H7 (cell line): ENCODE data around the gene BLOC1S3. TPM values are rescaled to one million over a fixed set of nuclear protein-coding genes. Genes with fewer than 3 reads are reported as not detected.

ENCODE experiments used
- DNase-seq: peaks from one replicate; pipeline ENCODE4 v3.0.0; 2012
- H3K27me3 ChIP-seq: 2 replicates; pipeline ENCODE4 v1.6.0; 2011; ENCODE audit warnings: mild to moderate bottlenecking, low read length; ENCODE audit not compliant: control insufficient read depth, insufficient read depth
- H3K36me3 ChIP-seq: replicated peaks from 2 replicates; pipeline ENCODE4 v1.5.1; 2011; ENCODE audit warnings: low read length; ENCODE audit not compliant: control insufficient read depth, insufficient read depth
- H3K4me3 ChIP-seq: 2 replicates; pipeline ENCODE4 v1.5.1; 2011; ENCODE audit warnings: low read depth, mild to moderate bottlenecking, control low read depth, low read length, moderate library complexity; ENCODE audit not compliant: insufficient read depth
- total RNA-seq: library from RNA; depleted of rRNA; stranded (reverse); fragments of >200 nt; shearing (Covaris generic); gene quantifications from 2 replicates; pipeline ENCODE4 v1.2.3, GENCODE V29; 2014; rRNA removed

BLOC1S3 gene, protein sequence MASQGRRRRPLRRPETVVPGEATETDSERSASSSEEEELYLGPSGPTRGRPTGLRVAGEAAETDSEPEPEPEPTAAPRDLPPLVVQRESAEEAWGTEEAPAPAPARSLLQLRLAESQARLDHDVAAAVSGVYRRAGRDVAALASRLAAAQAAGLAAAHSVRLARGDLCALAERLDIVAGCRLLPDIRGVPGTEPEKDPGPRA
- total RNA-seq = 3.4 and 4.3 TPM in 2 replicates

DNA sequence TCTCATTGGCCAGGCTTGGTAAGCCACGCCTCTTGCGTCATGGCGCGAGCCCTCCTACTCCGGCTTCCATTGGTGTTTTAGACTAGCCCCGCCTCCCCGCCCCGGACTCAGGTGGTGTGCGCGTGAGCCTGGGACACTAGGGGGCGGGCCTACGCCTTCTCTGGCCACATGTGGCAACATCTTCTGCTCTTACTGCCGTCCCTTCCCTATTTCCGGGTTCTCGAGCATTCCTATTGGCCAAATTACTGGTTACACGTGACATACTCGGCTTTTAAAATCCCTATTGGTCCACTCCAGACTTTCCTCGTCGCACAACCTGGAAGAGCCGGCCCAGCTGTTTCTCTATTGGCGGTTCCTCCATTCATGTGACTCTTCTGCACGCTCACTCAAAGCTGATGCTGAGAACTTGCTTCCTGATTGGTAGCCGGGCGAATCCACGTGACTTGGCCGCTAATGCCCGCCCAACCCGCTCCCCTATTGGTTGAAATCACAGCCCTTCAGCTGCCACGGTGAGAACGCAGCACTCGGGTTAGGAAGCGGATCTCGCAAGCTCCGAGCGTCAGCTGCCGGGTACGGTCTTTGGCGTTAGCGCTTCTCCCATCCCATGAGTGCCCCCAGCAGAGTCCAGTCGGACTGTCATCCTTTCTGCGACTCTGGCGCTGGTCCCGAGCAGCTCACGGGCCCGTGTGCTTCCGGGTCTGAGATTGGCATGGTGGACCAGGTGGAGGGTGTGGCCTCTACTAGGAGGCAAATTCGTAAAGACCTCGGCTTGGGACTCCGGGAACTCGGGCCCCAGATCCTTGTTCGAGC is at the start of gene BLOC1S3:
Gene BLOC1S3, plus strand, starts transcription at position 523 of the 810 bp plus-strand sequence. CDS start 513 bp downstream, outside the sequence.
- Histone ChIP-seq H3K4me3 (peak within 1 kb of the TSS; percentile 88), H3K36me3 (no peaks in the 10 kb centered on the region), H3K27me3 (peaks cover 3% of the 10 kb centered on the region; the same call in 1 of the 2 replicates)
- peak; percentile 98 for DNase-seq

DNA sequence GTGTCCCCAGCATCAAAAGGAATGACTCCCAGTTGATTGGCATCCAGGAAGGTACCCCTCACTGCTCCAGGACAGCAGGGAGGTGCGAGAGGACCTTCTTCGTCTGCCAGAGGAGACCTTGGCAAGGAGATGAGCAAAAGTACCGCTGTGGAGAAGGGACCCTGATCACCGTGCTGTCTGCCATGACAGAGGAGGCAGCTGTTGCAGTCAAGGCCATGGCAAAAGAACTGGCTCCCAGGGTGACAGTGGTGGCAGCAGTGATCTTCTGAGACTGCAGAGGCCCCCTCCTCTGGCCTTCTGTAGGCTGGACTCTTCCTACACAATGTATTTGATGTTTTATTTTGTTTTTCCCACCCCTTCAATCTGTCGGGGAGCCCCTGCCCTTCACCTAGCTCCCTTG is 49.8 kb upstream of the BLOC1S3 start:
- no peak for DNase-seq
- Histone ChIP-seq H3K36me3 (no peaks in the 10 kb centered on the region; the same call in 1 of the 2 replicates), H3K4me3 (no peak overlapping the region), H3K27me3 (no peaks in the 10 kb centered on the region)

DNA sequence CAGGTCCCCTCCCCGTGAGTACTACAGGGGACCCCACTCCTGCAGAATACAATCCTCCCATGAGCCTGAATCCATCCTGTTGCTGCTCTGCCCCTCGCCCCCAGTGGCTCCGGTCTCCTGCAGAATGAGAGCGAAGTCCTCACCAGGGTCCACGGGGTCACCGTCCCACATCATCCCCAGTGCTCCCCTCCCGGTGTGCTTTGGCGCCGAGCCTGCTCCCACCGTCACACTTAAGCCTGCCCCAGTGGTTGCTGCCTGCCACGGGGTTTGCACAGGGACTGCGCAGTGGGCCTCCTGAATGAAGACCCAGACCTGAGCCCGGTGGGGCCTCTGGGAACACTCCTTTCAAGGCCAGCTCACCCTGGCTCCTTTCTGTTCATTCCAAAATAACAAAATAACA is 48.3 kb upstream of the BLOC1S3 start:
- peak; percentile 41 for DNase-seq
- H3K27me3 ChIP-seq = no peaks in the 10 kb centered on the region

DNA sequence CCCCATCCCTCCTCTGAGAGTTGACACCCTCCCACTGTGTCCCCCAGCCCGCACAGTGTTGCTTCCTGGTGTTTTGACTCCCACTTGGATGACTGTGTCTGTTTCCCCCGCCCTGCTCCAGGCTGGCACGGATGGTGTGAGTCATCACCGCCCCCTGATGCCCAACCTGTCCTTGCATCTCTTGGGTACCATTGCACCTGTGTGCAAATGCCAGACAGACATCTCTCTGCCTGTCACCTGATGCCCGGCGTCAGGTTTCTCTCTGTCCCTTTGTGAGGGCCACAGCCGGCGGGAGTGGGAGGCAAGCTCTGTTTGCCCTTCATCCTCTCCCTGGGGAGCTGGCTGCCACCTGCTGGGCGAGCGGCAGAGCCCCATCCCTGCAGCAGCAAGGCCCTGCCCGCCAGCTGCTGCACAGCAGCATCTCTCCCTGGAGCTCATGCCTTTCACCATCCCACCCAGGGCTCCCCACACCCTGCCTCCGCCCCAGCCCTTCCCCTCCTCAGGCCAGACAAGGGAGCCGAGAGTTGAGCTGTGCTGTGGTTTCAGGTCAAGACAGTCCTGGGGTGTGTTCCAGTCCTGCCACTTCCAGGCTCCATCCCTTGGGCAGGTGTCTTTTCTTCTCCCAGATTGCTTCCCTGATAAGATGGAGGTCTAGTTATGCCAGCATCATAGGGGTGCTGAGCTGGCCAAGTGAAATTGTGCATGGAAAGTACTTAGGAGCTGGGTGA is 47.5 kb upstream of the BLOC1S3 start:
- no peaks in the 10 kb centered on the region; the same call in 1 of the 2 replicates for H3K36me3 ChIP-seq
- H3K27me3 ChIP-seq = no peaks in the 10 kb centered on the region
- no peak overlapping the region for H3K4me3 ChIP-seq
- DNase-seq = peak; percentile 72

More for the DNA sequence above, 48.3 kb upstream of the BLOC1S3 start:
- Histone ChIP-seq H3K36me3 (no peaks in the 10 kb centered on the region; the same call in 1 of the 2 replicates), H3K4me3 (no peak overlapping the region)

DNA sequence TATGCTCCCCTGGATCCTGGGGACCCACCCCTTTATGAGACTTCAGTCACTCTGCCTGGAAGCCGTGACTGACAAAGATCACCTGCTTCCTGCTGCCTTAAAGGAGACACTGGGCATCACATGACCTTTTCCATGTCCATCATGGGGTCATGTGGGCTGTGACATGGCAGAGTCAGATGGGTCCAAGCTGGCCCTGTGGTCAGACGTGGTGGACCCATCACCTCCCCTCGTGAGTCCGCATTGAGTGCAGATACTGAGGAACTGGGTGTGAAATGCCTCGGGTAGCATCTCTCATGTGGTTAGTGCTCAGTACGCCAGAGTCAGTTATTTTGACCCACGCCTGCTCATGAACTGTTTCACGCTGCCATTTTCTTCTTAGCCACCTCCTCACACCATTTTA is 44.9 kb upstream of the BLOC1S3 start:
- no peak overlapping the region for H3K4me3 ChIP-seq
- DNase-seq = no peak
- H3K36me3 ChIP-seq = no peaks in the 10 kb centered on the region; the same call in 1 of the 2 replicates
- no peaks in the 10 kb centered on the region for H3K27me3 ChIP-seq

DNA sequence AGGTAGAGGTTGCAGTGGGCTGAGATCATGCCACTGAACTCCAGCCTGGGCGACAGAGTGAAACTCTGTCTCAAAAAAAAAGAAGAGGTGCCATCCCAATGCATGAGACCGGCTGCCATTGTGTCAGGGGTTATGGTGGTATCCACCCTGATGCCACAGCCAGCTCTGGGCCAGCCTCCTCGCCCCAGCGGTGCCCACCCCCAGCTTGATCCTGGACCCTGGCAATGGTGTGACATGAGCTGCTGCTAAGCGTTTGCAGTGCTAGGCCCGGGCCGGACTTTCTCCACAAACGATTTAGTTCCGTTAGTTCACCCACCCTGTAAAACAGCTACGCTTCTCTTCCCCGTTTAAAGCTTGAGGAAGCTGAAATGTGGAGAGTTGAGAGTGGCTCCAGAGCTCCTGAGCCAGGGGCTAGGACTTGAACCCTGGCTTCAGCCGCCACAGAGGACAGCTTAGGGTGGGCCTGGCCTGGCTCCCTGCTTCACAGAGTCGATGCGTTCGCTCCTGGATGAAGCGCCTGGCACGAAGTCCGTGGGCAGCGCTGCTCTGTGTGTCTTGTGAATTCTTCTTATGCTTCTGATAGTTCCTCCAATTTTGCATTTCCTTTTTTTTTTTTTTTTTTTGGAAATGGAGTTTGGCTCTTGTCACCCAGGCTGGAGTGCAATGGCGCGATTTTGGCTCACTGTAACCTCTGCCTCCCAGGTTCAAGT is 43.3 kb upstream of the BLOC1S3 start:
- peak; percentile 39 for DNase-seq
- no peak overlapping the region for H3K4me3 ChIP-seq
- H3K27me3 ChIP-seq = no peaks in the 10 kb centered on the region
- no peaks in the 10 kb centered on the region; the same call in 1 of the 2 replicates for H3K36me3 ChIP-seq

DNA sequence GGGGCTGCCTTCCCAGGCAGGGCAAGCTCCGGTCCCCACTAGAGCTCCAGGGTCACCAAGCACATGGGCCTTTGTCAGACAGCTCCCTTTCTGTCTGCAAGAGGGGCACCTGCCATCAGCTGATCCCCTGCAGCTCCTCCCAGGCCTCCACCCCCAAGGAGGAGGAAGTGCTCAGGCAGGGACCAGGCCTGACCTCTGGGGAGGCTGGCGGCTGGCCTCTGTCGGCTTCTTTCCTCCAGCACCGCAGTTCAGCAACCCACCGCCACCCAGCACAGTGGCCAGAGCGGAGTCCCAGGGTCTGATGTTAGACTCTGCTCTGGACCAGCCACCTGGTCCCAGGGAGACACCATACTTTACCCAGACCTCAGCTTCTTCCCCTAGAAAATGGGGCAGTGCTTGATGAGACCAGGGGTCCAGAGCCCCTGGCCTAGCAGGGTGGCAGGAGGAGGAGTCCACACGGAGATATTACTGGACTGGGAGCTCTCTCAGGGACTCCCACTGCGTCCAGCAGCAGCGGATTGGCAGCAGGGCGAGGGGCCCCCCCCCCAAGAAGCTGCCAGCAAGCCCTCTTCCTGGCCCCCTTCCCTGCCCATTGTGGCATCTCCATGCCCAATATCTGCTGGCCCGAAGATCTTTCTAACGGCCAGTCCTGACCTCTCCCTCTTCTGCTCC is 41.9 kb upstream of the BLOC1S3 start:
- peak; percentile 84 for DNase-seq
- Histone ChIP-seq H3K27me3 (no peaks in the 10 kb centered on the region), H3K36me3 (no peaks in the 10 kb centered on the region; the same call in none of the 2 replicates), H3K4me3 (no peak overlapping the region)

DNA sequence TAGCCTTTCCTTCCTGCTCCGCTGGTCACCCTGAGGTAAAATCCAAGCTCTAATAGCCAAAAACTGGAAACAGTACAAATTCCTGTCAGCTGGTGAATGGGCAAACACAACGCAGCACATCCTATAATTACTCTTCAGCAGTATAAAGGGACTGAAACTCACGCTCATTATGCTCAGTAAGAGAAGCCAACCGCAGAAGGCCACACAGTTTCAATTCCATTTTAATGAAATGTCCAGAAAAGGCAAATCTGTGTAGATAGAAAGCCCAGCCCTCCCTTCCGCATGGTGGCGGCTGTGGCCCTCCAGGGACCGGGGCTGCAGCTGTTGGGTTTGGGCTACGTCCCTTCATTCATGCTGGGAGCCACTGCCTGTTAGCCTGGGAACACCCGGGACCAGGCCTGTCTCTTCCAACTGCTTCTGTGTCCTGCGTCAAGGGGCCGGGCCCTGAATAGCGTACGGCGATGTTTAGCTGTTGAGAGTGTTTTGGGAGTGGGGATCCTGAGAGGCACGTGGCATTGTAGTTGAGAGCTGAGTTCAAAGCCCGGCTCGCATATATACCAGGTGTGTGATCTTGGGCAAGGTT is 41.3 kb upstream of the BLOC1S3 start:
- Histone ChIP-seq H3K36me3 (no peaks in the 10 kb centered on the region; the same call in none of the 2 replicates), H3K4me3 (no peak overlapping the region), H3K27me3 (no peaks in the 10 kb centered on the region)
- DNase-seq = peak; percentile 59

DNA sequence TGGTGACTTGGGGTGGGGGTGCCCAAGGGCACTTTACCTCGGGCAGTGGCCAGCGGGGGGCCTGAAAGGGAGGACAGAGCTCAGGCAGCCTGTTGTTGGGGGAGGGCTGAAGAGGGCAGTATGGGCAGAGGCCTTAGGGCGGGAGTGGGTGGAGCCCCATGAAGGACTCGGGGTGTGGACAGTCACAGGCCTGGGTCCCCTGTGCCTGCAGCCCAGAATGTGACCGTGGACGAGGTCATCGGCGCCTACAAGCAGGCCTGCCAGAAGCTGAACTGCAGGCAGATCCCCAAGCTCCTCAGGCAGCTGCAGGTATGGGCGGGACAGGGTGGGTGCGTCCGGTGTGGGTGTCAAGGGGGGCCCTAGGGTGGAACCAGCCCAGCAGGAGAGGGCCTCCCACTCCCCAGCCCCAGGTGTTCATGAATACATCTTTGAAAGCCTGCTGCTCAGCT is 40.3 kb upstream of the BLOC1S3 start:
- Histone ChIP-seq H3K36me3 (no peaks in the 10 kb centered on the region; the same call in none of the 2 replicates), H3K4me3 (no peak overlapping the region), H3K27me3 (no peaks in the 10 kb centered on the region)
- DNase-seq = peak; percentile 78

DNA sequence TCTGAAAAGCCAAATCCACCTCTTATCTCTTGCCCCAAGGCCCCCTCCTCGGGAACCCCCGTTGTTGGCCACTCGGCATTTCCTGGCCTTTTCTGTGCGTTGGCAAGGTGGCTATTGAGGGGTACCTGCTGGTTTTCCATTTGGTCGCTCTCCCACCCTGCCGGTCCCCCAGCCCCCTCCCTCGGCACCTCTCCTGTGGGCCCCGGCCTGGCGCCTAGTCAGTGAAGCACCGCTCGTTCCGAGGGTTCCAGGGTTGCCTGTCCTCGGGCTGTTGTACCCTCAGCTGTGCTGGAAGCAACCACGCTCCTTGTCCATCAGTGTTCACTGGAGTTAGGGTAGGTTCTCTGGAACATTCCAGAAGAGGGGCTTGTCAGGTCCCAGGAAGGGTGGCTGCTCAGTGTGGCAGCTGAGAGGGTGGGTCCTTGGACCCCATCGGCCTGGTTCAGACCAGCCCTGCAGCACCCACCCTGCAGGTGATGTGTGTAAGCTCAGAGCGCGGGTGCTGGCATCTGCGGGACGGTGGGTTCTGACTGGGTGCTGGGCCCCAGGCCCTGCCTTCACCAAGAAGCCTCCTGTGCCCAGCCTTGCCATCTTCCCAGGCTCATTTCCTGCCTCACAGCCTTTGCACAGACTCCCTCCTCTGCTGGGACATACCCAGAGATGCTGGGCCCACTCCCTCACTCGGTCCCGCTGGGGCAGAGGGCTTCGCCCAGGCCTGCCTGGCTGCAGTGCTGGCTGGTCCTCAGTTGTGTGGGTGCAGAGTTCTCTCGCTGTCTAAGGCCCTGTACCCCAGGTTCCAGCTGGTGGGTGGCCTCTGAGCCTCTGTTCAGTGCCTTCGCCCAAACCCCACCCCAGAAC is 39.1 kb upstream of the BLOC1S3 start:
- Histone ChIP-seq H3K4me3 (no peak overlapping the region), H3K36me3 (no peaks in the 10 kb centered on the region; the same call in none of the 2 replicates), H3K27me3 (no peaks in the 10 kb centered on the region)
- DNase-seq = peak; percentile 59

DNA sequence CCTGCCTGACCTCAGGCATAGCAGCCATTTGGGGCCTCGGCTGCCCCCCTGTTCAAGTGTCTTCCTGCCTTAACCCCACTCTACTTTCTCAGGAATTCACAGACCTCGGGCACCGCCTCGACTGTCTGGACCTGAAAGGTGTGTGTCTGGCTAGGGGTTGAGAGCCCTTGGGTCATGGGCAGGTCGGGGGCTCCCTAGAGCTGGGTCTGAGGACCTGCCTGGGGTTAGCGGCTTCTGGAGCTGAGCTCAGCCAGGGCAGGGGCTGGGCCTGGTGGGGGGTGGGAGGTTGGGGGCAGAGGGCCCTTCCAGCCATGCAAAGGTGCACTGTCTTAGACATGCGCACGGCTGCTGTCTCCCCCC is 38.5 kb upstream of the BLOC1S3 start:
- Histone ChIP-seq H3K4me3 (no peak overlapping the region), H3K27me3 (no peaks in the 10 kb centered on the region)
- peak; percentile 55 for DNase-seq

DNA sequence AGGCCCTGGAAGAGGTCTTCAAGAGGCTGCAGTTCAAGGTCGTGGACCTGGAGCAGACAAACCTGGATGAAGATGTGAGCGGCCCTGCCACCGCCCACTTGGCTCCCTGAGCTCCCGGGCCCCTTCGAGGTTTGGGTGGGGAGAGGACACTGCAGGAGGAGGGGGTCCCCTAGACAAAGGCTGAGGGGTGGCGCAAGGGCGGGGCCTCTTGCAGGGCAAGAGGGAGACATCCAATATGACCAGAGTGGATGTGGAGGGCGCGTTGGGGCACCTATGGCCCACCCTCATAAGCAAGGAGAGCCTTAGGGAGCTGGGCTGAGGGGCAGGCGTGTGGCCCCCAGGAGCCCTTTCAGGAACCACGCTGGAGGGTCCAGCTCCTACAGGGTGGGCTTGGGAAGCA is 38.1 kb upstream of the BLOC1S3 start:
- no peak for DNase-seq

More for the DNA sequence above, 38.5 kb upstream of the BLOC1S3 start:
- H3K36me3 ChIP-seq = no peaks in the 10 kb centered on the region; the same call in none of the 2 replicates

More for the DNA sequence above, 38.1 kb upstream of the BLOC1S3 start:
- no peaks in the 10 kb centered on the region for H3K27me3 ChIP-seq
- H3K4me3 ChIP-seq = no peak overlapping the region
- no peaks in the 10 kb centered on the region; the same call in none of the 2 replicates for H3K36me3 ChIP-seq
